OCI-LY3 (cell line): Measurements from ENCODE around the gene KCNMA1.

Experiments used
- H2AFZ ChIP-seq: fragments of 200-600, 300-600 bp; shearing (Covaris generic); 2 replicates; pipeline ENCODE4 v1.6.0; 2014; ENCODE audit warnings: antibody characterized with exemption, low read depth, low read length
- H3K27ac ChIP-seq: fragments of 200-600, 300-600 bp; sonication (generic); 2 replicates; pipeline ENCODE4 v1.5.1; 2014; ENCODE audit warnings: mild to moderate bottlenecking, low read length, moderate library complexity, mixed read lengths
- H3K27me3 ChIP-seq: fragments of 200-600, 300-600 bp; sonication (generic); 2 replicates; pipeline ENCODE4 v1.6.1; 2014; ENCODE audit warnings: low read depth, low read length, mixed read lengths
- H3K36me3 ChIP-seq: fragments of 200-600, 300-600 bp; sonication (generic); replicated peaks from 2 replicates; pipeline ENCODE3; 2014; ENCODE audit warnings: low read depth, low read length, mixed read lengths
- H3K4me1 ChIP-seq: fragments of 300-600, 200-600 bp; sonication (generic); 2 replicates; pipeline ENCODE4 v1.6.1; 2014; ENCODE audit warnings: low read length, mixed read lengths
- H3K4me2 ChIP-seq: fragments of 200-600, 300-600 bp; sonication (generic); 2 replicates; pipeline ENCODE4 v1.6.1; 2014; ENCODE audit warnings: low read length, mixed read lengths
- H3K4me3 ChIP-seq: fragments of 300-600, 200-600 bp; sonication (generic); 2 replicates; pipeline ENCODE4 v1.5.1; 2014; ENCODE audit warnings: antibody characterized with exemption, mild to moderate bottlenecking, low read length, moderate library complexity
- H3K79me2 ChIP-seq: fragments of 300-600, 200-600 bp; shearing (Covaris generic); 2 replicates; pipeline ENCODE4 v1.6.1; 2014; ENCODE audit warnings: mild to moderate bottlenecking, low read length, mixed read lengths
- H3K9ac ChIP-seq: fragments of 300-600, 200-600 bp; shearing (Covaris generic); 2 replicates; pipeline ENCODE4 v1.6.0; 2014; ENCODE audit warnings: mild to moderate bottlenecking, low read length, moderate library complexity
- H3K9me3 ChIP-seq: fragments of 200-600, 300-600 bp; shearing (Covaris generic); 2 replicates; pipeline ENCODE4 v1.6.1; 2014; ENCODE audit warnings: low read length, mixed read lengths; ENCODE audit not compliant: insufficient read depth
- H4K20me1 ChIP-seq: fragments of 200-600, 300-600 bp; sonication (generic); 2 replicates; pipeline ENCODE4 v1.6.1; 2016; ENCODE audit warnings: low read length, mixed read lengths; ENCODE audit not compliant: insufficient read depth
- EZH2phosphoT487 ChIP-seq: fragments of 200-600 bp; shearing (Covaris generic); IDR thresholded peaks from 2 replicates; pipeline ENCODE4 v1.6.1; 2018; ENCODE audit warnings: antibody characterized with exemption, mixed run types, low read depth
- TF ChIP-seq, protein P1 (sequence below): fragments of 200-600, 300-600 bp; sonication (generic); IDR thresholded peaks from 2 replicates; pipeline ENCODE4 v1.5.1; 2014; ENCODE audit warnings: antibody characterized with exemption, low read length, low read depth

Gene KCNMA1

DNA sequence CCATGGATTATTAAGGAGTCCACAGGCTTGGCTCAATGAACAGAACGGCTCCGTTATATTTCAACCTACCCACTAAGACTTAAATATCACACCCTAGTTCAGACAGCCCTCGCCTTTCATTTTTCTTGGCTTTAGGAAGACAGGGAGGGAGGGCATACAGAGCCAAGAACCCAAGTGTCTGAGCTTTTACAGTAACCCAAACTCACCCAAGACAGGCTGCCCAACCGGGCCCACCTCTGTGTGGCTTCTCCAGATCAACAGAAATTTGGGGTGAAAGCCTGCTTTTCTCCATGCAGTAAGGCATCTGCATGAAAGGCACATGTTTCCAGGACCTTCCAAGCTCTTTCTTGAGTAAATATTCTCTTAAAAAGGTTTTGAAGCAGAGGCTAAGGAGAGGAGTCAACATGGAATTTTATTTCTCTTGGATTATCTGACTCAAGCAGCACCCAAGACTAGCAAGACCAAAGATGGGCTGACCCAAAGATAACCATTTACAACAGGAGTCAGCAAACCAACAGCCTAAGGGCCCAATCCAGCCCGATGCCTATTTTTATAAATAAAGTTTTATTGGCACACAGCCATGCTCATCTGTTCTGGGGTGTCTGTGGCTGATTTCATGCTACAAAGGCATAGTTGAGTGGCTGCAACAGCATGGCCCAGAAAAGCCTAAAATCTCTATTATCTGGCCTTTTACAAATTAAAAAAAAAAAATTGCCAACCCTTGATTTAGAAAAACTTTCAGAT is 90.1 kb downstream of the KCNMA1 start:
- peaks cover 77% of the 10 kb centered on the region for H4K20me1 ChIP-seq
- H3K27ac ChIP-seq, result no peak overlapping the region
- no peak overlapping the region for H3K4me2 ChIP-seq
- H3K4me1 ChIP-seq, result peaks cover 17% of the 10 kb centered on the region
- H2AFZ ChIP-seq, result no peak overlapping the region
- no peak overlapping the region for H3K4me3 ChIP-seq
- no peaks in the 10 kb centered on the region for H3K9me3 ChIP-seq
- H3K9ac ChIP-seq, result no peak overlapping the region
- peaks cover 26% of the 10 kb centered on the region for H3K79me2 ChIP-seq
- no peaks in the 10 kb centered on the region for H3K36me3 ChIP-seq
- TF ChIP-seq EZH2phosphoT487, result no peak
- no peaks in the 10 kb centered on the region for H3K27me3 ChIP-seq

DNA sequence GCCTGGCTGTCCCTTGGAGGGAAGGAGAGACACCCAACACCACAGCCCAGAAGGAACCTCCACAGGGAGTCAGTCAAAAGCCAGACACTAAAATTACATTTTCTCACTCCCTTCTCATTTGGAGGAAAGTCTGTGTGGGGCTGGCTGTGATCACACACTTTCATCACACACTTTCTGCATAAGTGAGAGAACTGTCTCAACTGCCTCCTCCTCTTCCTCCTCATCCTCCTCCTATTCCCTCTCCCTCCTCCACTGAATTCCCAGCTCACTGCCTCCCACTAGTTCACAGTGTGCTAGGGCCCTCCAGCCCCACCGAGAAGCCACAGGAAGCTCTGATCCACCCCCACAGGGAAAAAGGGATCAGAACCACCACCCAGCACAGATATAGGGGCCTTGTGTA is 91.6 kb downstream of the KCNMA1 start:
- no peak overlapping the region for H3K4me3 ChIP-seq
- peaks cover 29% of the 10 kb centered on the region for H3K4me1 ChIP-seq
- no peak overlapping the region for H3K4me2 ChIP-seq
- H3K27me3 ChIP-seq, result no peaks in the 10 kb centered on the region
- TF ChIP-seq, protein P1, sequence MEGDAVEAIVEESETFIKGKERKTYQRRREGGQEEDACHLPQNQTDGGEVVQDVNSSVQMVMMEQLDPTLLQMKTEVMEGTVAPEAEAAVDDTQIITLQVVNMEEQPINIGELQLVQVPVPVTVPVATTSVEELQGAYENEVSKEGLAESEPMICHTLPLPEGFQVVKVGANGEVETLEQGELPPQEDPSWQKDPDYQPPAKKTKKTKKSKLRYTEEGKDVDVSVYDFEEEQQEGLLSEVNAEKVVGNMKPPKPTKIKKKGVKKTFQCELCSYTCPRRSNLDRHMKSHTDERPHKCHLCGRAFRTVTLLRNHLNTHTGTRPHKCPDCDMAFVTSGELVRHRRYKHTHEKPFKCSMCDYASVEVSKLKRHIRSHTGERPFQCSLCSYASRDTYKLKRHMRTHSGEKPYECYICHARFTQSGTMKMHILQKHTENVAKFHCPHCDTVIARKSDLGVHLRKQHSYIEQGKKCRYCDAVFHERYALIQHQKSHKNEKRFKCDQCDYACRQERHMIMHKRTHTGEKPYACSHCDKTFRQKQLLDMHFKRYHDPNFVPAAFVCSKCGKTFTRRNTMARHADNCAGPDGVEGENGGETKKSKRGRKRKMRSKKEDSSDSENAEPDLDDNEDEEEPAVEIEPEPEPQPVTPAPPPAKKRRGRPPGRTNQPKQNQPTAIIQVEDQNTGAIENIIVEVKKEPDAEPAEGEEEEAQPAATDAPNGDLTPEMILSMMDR, result no peak
- no peak for TF ChIP-seq EZH2phosphoT487
- H3K79me2 ChIP-seq, result peaks cover 36% of the 10 kb centered on the region
- H2AFZ ChIP-seq, result no peak overlapping the region
- no peak overlapping the region for H3K27ac ChIP-seq
- H3K9ac ChIP-seq, result no peak overlapping the region
- peaks cover 4% of the 10 kb centered on the region for H3K36me3 ChIP-seq
- peaks cover 77% of the 10 kb centered on the region for H4K20me1 ChIP-seq
- no peaks in the 10 kb centered on the region for H3K9me3 ChIP-seq

DNA sequence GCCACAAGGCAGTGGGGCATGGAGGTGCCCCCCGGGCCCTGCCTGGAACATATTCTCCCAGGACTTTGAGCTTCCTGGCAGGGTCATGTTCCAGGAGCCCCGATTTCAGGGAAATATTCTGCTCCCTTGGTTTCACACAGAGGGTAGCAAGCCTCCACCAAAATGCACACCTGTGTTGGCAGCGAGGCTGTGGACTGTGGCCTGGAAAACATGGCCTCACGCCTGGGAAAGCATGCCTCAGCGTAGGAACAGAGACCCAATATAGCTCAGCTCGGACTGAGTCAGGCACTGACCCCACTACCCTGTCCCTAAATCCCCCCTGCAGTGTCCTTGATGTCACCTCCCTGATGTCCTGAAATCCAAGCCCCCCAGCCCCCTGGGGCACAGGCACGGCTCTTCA is 92.0 kb downstream of the KCNMA1 start:
- Histone ChIP-seq H3K36me3 (peaks cover 4% of the 10 kb centered on the region), H3K79me2 (peaks cover 40% of the 10 kb centered on the region), H4K20me1 (peaks cover 81% of the 10 kb centered on the region), H3K9ac (no peak overlapping the region), H3K9me3 (no peaks in the 10 kb centered on the region), H3K4me1 (peaks cover 32% of the 10 kb centered on the region), H3K4me2 (no peak overlapping the region), H2AFZ (no peak overlapping the region), H3K27me3 (no peaks in the 10 kb centered on the region), H3K27ac (no peak overlapping the region), H3K4me3 (no peak overlapping the region)
- TF ChIP-seq, protein P1, result no peak
- TF ChIP-seq EZH2phosphoT487, result no peak

DNA sequence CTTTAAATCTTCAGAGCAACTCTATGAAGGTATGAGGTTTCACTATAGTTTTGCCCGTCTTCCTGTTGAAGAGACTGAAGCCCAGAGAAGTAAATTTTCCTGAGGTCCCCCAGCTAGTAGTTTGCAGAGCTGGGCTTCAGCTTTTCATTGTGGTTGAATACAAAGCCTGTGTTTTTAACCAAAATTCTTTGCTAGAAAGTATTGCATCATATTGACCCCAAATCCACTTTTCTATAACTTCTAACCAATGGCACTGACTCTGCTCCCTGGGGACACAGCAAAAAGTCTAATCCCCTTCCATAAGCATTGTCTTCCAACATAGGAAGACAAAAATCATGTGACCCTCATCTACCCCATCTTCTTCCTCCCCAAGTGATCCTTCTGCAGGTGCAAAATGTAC is 93.0 kb downstream of the KCNMA1 start:
- Histone ChIP-seq H3K9ac (no peak overlapping the region), H3K4me2 (no peak overlapping the region), H3K9me3 (no peaks in the 10 kb centered on the region), H4K20me1 (peaks cover 84% of the 10 kb centered on the region), H3K36me3 (peaks cover 4% of the 10 kb centered on the region), H3K4me1 (peaks cover 35% of the 10 kb centered on the region), H3K4me3 (no peak overlapping the region), H2AFZ (no peak overlapping the region), H3K27me3 (no peaks in the 10 kb centered on the region), H3K79me2 (peaks cover 48% of the 10 kb centered on the region), H3K27ac (no peak overlapping the region)
- TF ChIP-seq, protein P1, result no peak
- TF ChIP-seq EZH2phosphoT487, result no peak
